GM04503 (cell line): ENCODE measurements around the gene H6PD.

Source experiments
- DNase-seq: peaks from one replicate; pipeline ENCODE4 v3.0.0-alpha.2; 2012; ENCODE audit warnings: low read depth

H6PD gene

DNA sequence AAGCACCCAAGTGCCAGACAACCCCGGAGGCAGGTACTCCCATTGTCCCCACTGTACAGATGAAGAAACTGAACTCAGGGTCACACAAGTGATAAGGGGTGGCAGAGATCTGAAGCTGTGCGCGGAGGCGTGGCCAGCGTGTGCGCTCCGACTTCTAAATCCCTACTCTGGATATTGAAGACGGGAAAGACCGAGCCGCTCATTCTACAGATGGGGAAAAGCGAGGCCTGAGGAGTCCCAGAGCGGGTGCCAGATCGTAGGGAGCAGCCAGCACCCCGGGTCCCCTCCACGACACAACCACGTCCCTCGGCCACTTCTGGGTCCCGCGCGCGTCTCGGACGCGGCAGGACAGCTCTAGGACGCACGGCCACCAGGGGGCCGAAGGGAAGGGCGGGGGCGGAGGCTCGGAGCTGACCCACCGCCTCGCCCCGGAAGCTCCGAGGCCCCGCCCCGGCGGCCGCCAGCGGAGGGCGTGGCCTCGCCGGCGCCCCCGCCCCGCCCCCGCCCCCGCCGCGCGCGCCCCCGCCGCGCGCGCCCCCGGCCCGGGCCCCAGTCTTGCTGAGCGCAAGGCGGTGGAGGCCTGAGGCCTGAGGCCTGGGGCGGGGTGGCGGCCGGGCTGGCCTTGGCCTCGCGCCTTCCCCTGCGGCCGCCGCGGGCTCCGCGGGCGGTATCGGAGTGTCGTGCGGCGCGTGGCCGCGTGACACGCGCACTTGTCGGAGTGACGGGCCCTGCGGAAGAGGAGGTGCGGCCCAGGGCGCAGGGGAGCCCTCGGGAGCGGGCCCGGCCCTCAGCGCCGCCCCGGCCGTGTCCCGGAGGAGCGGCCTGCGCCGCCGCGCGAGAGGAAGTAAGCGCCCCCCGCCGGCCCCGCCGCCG lies at the start of gene H6PD:
Gene H6PD, plus strand, starts transcription at position 552 of the 873 bp plus-strand sequence. CDS start 10,161 bp downstream, outside the sequence.
- no peak for DNase-seq

GRCh38 chr1:9186082-9186859 lies 48.3 kb upstream of the H6PD start:
- no peak for DNase-seq

- DNase-seq, result no peak
These were observed 47.6 kb upstream of the H6PD start for GRCh38 chr1:9187004-9187403.

- DNase-seq, result no peak
These were observed 44.3 kb upstream of the H6PD start for GRCh38 chr1:9190234-9190633.

- no peak for DNase-seq
These were observed 43.3 kb upstream of the H6PD start for GRCh38 chr1:9191231-9191630.

DNA sequence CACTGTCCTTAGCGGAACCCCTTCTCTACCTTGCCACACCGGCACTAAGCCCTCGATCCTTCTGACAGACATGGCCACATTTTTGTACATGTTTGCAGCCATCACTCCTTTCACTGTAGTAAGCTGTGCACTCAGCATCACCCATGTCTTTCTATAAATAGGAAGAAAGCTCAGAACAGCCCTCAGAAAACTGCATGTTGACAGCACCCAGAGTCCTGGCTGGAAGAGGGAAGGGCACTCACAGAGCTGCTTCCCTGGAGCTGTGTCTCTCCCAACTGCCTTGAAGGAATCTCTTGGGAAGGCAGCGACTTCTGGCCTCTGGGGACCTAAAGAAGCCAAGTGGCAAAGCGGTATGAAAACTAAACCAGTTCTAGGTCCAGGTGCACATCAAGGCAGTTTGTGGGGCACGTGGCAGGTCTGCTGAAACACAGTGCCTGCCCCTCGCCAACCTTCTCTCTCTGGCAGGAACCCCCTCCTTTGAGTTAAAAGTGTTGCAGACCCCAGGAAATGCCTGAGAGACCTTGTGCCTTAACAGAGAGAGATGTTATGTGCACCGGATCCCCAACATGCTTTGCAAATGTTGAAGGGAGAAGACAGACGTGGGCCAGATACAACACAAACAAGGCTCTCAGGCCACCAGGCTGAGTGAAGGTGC lies 41.9 kb upstream of the H6PD start:
- no peak for DNase-seq

DNA sequence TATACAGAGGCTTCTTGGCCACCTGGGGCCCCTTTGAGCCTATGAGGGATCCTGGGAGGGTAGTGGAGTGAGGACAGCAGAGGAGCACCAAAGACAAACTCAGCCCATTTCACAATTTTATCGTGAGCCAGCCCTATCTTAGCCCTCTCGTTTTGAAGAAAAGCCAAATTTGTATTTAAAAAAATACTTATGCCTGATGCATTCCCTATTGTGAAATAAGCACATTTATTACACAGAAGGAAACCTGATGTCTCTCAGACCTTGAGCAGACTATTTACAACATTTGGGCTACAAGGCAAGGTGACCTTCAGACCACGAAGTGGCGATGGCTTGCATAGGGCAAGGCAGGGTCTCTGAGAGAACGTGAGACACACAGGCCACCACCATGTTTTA lies 41.3 kb upstream of the H6PD start:
- no peak for DNase-seq

- DNase-seq, result no peak
These were observed 40.5 kb upstream of the H6PD start for GRCh38 chr1:9194024-9194423.

DNA sequence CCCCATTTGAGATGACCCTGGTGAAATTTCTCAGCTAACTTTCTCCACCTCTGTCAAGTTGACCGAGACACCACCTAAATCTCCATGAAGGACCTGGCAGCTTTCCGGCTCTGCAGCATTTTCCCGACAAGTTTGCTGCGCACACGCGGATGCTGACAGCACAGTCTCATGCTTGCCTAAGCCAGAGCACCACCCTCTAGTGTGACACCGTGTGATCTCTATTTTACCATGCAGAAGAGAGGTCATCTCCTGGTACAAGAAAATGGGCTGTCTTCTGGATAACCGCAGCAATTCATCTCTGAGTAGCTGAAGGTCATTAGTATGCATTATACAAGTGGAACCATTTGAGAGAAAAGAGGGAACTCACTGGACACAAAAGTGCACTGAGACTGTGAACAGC lies 38.9 kb upstream of the H6PD start:
- DNase-seq, result no peak

DNA sequence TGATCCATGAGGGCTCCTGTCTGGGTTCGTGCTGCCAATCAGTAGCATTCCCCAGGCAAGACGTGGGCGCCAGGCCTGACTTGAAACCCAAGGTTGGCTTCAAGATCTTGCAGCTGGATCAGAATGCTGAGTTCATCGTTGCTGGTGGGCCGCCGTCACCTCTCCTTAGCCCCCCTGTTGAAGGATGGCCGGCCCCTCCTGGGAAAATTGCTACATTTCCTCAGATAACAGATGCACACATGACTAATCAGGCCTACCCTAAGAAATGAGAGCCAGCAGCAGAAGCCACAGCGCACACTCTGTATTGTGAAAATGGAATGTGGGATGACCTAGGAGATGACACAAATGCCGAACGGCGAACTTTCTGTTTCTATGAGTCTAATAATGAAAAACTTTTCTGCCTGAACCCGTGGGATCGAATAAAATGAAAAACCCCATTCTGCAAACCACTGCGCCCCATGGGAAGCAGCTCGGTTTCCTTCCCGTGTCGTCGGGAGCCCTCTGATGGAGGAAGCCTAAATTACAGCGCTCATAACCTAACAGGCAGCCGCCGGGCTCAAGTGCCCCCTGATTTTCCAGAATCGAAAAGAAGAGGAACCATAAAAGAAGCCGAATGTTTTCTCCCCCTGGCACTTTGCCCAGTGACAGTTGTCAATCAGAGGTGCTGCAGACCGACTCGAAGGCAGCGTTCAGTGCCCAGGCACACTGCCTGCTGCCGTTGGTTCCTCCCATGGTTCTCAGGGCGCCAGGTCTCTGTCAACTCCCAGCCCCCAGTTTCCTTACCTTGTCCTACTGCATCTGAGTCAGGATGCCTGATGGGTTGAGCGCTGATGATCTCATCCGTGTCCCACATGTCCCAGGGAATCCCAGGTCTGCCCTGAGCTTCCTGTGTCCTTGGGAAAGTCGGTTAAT lies 38.2 kb upstream of the H6PD start:
- DNase-seq, result peak; percentile 80

DNA sequence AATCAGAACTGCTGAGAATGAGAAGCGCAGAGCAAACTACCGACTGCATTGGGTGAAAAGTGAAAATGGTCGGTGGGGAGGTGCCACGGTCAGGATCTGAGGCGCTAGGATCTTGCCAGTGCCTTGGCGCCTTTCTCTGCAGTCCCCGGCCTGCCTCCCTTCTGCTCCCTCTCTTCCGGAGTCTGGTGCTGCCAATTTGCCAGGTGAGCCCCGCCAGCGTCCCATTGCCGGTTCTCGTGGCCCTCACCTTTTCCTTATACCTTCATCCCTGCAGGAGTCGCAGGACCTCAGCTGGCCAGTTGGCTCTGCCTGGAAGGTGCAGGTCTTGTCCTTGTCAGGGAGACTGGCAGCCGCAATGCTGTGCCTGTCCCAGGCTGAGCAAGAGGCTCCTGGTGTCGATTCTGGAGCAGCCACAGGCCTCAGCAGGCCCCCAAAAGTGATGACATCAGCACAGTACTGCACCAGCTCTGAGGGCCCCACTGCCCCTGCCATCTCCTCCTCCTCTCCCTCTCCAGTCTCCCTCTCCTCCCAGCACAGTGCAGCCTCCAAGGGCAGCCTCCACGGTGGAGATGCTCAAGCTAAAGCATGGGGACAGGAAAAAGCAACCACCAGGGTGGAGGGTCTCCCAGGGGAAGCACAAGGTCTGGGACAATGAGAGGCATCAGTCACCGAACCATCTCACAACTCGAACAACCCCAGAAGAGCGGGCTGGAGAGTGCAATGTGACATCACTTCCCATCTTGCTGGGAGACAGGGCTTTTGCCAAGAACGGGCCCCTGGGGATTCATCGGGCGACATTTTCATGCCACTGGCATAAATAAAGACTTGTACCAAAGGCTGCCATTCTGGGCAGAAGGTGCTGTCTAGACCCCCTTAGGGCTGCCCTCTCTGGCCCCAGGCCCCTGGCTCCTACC lies 37.1 kb upstream of the H6PD start:
- no peak for DNase-seq

DNA sequence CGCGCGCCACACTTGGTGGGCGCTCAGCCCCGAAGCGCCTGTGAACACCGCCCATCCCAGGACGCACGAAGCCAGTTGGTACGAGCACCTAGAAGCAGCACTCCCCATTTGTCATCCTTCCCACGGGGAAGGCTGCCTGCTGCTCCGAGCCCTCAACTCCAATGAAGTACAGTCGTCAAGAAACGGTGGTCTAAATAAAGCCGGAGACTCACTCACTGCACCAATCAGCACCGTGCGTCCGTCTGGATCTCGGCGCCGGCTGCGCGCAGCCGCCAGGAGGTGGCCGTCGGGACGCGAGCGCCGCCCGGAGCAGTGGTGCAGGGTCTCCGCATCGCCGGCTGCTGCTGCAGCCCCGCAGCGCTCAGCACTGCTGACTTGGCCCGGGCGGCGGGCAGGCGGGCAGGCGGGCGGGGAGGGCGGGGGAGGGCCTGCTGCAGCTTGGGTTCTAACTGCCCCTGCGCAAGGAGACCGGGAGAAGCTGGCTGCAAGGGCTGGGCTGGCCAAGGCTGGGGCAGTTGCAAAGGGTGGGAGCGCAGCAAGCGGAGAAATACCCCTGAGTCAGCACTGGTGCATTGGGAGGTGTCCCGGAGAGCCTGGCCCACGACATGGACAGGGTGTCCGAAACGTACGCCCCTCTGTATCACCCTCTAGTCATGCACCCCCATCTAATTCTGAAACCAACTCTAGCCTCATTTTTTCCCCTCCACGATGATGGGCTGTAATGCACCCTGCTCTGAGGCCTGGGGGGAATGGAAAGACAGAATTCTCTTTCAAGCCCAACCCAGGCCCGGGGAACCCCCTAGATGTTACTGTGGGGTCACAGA lies 35.8 kb upstream of the H6PD start:
- no peak for DNase-seq

DNA sequence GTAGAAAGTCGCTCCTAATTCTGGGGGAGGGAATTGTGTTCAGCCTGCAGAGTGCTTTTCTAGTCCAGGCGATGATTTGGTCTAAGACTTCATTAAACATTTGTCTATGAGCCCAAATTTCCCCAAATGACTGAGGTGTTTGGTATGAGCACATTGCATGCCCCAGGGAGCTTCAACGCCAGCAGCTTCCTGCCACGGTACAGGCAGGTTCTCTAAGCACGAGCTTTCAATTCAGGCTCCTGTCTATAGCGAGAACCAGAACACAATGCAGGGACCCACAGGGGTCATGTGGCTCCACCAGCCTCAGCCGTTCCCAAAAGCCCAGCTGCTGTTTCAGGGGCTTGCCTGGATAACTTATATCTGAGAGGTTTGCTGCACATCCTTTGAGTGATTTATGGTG lies 34.1 kb upstream of the H6PD start:
- no peak for DNase-seq

GRCh38 chr1:9201401-9202239 lies 33.0 kb upstream of the H6PD start:
- no peak for DNase-seq

DNA sequence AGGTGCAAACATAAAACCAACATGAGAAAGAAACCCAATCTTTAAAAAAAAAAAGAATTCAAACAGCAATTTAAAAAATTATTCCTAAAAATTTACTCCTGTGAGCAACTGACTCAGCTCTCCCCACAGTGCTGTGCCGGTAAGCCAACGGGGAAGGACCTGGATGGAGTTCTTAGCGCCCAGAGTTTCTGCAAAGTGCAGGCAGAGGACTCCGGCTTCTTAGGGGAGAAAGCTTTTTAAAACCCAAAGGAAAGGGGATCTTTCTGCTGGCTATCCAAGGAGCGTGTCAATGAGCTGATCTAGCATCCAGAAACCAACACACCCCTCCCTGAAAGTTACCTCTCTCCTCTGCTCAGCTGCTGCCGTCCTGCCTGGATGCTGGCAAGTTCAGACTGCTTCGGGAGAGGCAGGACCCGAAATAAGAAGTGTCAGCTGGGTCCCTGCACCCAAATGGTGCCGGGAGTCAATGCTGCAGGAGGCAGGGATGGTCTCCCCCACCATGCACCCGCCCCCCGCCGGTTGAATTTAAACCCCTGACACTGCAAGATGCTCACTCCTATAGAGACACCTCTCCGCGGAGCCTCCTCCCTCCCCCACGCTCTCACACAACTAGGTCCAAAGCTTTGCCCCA lies 32.2 kb upstream of the H6PD start:
- no peak for DNase-seq

DNA sequence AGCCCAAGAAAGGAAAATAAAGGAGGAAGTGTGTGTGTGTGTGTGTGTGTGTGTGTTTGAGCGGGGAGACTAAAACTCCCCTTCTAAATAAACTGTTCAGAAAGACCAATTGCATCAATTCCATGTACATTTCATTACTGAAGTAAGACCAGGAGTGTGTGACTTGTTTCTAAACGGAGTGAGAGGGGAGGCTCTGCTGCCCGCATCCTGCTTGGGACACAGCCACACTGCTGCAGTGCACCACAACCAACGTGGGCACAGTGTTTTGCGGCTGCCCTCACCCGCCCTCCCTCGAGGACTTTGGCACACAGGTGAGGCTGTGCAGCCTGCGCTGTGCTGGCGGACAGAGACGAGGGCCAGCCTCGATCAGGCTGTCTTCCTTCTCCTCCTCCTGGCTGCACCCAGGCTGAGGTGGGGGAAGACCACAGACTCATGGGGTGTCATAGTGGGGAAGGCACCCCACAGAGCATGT lies 31.0 kb upstream of the H6PD start:
- DNase-seq, result no peak

- DNase-seq, result no peak
These were observed 30.3 kb upstream of the H6PD start for GRCh38 chr1:9204156-9204720.

DNA sequence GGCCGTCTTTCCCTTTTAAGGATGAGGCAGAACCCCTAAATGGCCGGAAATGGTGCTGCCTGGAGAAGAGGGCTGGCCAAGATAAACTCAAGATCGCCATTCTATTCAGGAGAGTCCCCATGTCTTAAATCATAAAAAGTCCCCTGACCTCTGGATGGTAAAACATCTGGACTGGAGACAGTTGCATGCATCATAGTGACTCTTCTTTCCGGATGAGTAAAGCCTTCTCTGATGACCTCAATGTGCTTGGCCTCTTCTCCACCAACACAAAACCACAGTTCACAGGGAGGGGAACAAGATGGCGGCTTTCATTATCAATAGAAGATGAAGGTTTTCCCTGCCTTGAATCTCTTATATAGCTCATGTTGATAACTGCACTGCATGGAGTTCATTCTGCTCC lies 27.5 kb upstream of the H6PD start:
- peak; percentile 40 for DNase-seq
